Loucy (cell line): ENCODE data around the gene MYDGF.

ENCODE experiments used
- H2AFZ ChIP-seq: fragments of 200-600 bp; sonication (generic); 2 replicates; pipeline ENCODE4 v1.6.0; 2016; ENCODE audit warnings: antibody characterized with exemption, mild to moderate bottlenecking, low read length, moderate library complexity
- H3F3A ChIP-seq: fragments of 200-600 bp; 2 replicates; pipeline ENCODE4 v1.6.0; 2016; ENCODE audit warnings: antibody characterized with exemption, low read depth, mild to moderate bottlenecking
- H3K27me3 ChIP-seq: fragments of 200-600 bp; sonication (generic); 2 replicates; pipeline ENCODE4 v1.6.1; 2014; ENCODE audit warnings: low read length, mild to moderate bottlenecking; ENCODE audit not compliant: insufficient read depth, poor library complexity, severe bottlenecking
- H3K36me3 ChIP-seq: fragments of 200-600 bp; sonication (generic); 2 replicates; pipeline ENCODE4 v1.6.1; 2016; ENCODE audit warnings: low read length; ENCODE audit not compliant: insufficient read depth
- H3K4me1 ChIP-seq: fragments of 200-600 bp; sonication (generic); 2 replicates; pipeline ENCODE4 v1.5.1; 2014; ENCODE audit warnings: low read length, mild to moderate bottlenecking; ENCODE audit not compliant: insufficient read depth, poor library complexity, severe bottlenecking
- H3K4me2 ChIP-seq: fragments of 200-600 bp; sonication (generic); 2 replicates; pipeline ENCODE4 v1.6.0; 2014; ENCODE audit warnings: antibody characterized with exemption, low read length, low read depth, mild to moderate bottlenecking; ENCODE audit not compliant: poor library complexity, severe bottlenecking
- H3K4me3 ChIP-seq: fragments of 200-600 bp; sonication (generic); 2 replicates; pipeline ENCODE4 v1.5.1; 2014; ENCODE audit warnings: low read length, mild to moderate bottlenecking, mixed read lengths; ENCODE audit not compliant: poor library complexity, severe bottlenecking
- H3K79me2 ChIP-seq: fragments of 200-600 bp; sonication (generic); 2 replicates; pipeline ENCODE4 v1.6.1; 2014; ENCODE audit warnings: low read length; ENCODE audit not compliant: insufficient read depth
- H3K9ac ChIP-seq: fragments of 200-600 bp; sonication (generic); 2 replicates; pipeline ENCODE4 v1.6.0; 2014; ENCODE audit warnings: mild to moderate bottlenecking, low read depth, low read length, moderate library complexity; ENCODE audit not compliant: poor library complexity, severe bottlenecking
- H3K9me2 ChIP-seq: fragments of 200-600 bp; sonication (generic); replicated peaks from 2 replicates; pipeline ENCODE4 v1.6.1; 2016; ENCODE audit warnings: low read depth, low read length, mixed read lengths
- H3K9me3 ChIP-seq: fragments of 200-600 bp; sonication (generic); 2 replicates; pipeline ENCODE4 v1.6.1; 2014; ENCODE audit warnings: mild to moderate bottlenecking, antibody characterized with exemption, low read length, low read depth; ENCODE audit not compliant: insufficient read depth
- H4K20me1 ChIP-seq: fragments of 200-600 bp; sonication (generic); 2 replicates; pipeline ENCODE4 v1.6.0; 2014; ENCODE audit warnings: antibody characterized with exemption, low read length, mild to moderate bottlenecking; ENCODE audit not compliant: insufficient read depth, poor library complexity, severe bottlenecking
- CTCF ChIP-seq: fragments of 200-600 bp; sonication (generic); conservative IDR thresholded peaks from 2 replicates; pipeline ENCODE4 v1.5.1; 2014; ENCODE audit warnings: mild to moderate bottlenecking, antibody characterized with exemption, low read length
- EZH2phosphoT487 ChIP-seq: fragments of 200-600 bp; IDR thresholded peaks from 2 replicates; pipeline ENCODE4 v1.6.1; 2018; ENCODE audit warnings: antibody characterized with exemption, mild to moderate bottlenecking, moderate library complexity, borderline replicate concordance

Gene MYDGF

DNA sequence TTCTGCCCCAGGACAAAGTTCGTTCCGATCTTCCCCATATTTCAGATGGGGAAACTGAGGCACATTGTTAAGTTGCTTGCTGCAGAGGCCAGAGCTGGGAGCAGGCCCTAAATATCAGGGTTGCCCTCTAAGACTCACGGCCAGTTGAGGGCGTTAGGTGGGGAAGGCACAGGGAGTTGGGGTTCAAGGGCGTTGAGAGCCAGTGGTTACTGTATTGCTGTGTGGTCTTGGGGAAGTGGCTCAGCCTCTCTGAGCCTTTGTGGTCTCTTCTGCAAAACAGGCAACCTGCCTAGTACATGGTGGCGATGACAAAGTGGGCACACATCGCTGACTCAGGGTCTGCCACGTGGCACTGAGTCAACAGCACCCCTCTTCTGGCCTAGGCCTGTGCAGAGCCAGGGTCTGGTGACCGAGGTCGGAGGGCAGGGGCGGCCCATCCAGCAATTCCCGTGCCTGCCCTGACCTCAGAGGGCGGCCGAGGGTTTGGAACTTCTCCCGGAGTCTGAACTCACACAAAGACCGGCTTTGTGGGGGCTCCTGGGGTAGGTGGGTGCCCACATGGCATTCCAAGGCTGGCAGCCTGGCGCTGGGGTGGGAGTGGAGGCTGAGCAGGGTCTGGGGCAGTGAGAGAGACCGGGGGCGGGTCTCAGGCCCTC is 20.6 kb downstream of the MYDGF start:
- Histone ChIP-seq H3K9ac (no peak overlapping the region), H3K79me2 (peaks cover 10% of the 10 kb centered on the region; the same call in 1 of the 2 replicates), H3K4me1 (no peaks in the 10 kb centered on the region), H3K9me3 (no peaks in the 10 kb centered on the region), H4K20me1 (no peaks in the 10 kb centered on the region), H3K36me3 (peaks cover 12% of the 10 kb centered on the region; the same call in 1 of the 2 replicates), H3K27me3 (no peaks in the 10 kb centered on the region), H3K4me3 (no peak overlapping the region), H3K4me2 (no peak overlapping the region), H3F3A (no peaks in the 10 kb centered on the region), H2AFZ (no peak overlapping the region), H3K9me2 (no peaks in the 10 kb centered on the region)
- TF ChIP-seq EZH2phosphoT487 = no peak
- no peak for TF ChIP-seq CTCF

GRCh38 chr19:4647676-4648644 is 22.2 kb downstream of the MYDGF start:
- Histone ChIP-seq H3K9ac (no peak overlapping the region), H3K9me2 (no peaks in the 10 kb centered on the region), H3F3A (no peaks in the 10 kb centered on the region), H3K4me1 (no peaks in the 10 kb centered on the region), H3K4me2 (no peak overlapping the region), H3K79me2 (peaks cover 10% of the 10 kb centered on the region; the same call in 1 of the 2 replicates), H3K36me3 (peaks cover 11% of the 10 kb centered on the region; the same call in 1 of the 2 replicates), H3K9me3 (no peaks in the 10 kb centered on the region), H3K4me3 (no peak overlapping the region), H3K27me3 (no peaks in the 10 kb centered on the region), H2AFZ (no peak overlapping the region), H4K20me1 (no peaks in the 10 kb centered on the region)
- TF ChIP-seq EZH2phosphoT487 (no peak), CTCF (no peak)

- no peak overlapping the region for H3K4me2 ChIP-seq
- H4K20me1 ChIP-seq = peaks cover 4% of the 10 kb centered on the region
- H3K9ac ChIP-seq = no peak overlapping the region
- H3K9me3 ChIP-seq = no peaks in the 10 kb centered on the region
- no peaks in the 10 kb centered on the region for H3F3A ChIP-seq
- no peak for TF ChIP-seq EZH2phosphoT487
- TF ChIP-seq CTCF = no peak
- peaks cover 29% of the 10 kb centered on the region for H3K79me2 ChIP-seq
- no peak overlapping the region for H2AFZ ChIP-seq
- no peaks in the 10 kb centered on the region for H3K36me3 ChIP-seq
- no peak overlapping the region for H3K4me3 ChIP-seq
- H3K9me2 ChIP-seq = no peaks in the 10 kb centered on the region
- no peaks in the 10 kb centered on the region for H3K27me3 ChIP-seq
- H3K4me1 ChIP-seq = peaks cover 10% of the 10 kb centered on the region
Observed at GRCh38 chr19:4645718-4646117, 24.4 kb downstream of the MYDGF start.
